Bronchial epithelial cell (primary cell): Measurements from ENCODE around the gene TRAM2. TPM values are rescaled to one million over a fixed set of nuclear protein-coding genes. Genes with fewer than 3 reads are reported as not detected.

Experiments used
- DNase-seq: peaks from one replicate; pipeline ENCODE4 v3.0.0-alpha.2; 2010; ENCODE audit warnings: low read depth
- FAIRE-seq: peaks from 2 replicates; lab custom pipeline; 2011; peaks lifted over from hg19 to GRCh38; lab: Jason Lieb, UNC
- H3K27me3 ChIP-seq: 2 replicates; pipeline ENCODE4 v1.5.1; 2011; ENCODE audit warnings: low read length; ENCODE audit not compliant: control insufficient read depth, insufficient read depth
- H3K36me3 ChIP-seq: 2 replicates; pipeline ENCODE4 v1.5.1; 2011; ENCODE audit warnings: low read length; ENCODE audit not compliant: control insufficient read depth, insufficient read depth
- H3K4me3 ChIP-seq: 2 replicates; pipeline ENCODE4 v1.5.1; 2011; ENCODE audit warnings: mild to moderate bottlenecking, low read depth, low read length, control low read depth
- CTCF ChIP-seq: IDR thresholded peaks from 2 replicates; pipeline ENCODE4 v1.5.1; 2011; ENCODE audit warnings: mild to moderate bottlenecking, moderate library complexity, low read length, control low read depth, inconsistent platforms; ENCODE audit not compliant: insufficient read depth, severe bottlenecking
- total RNA-seq: library from RNA; depleted of rRNA; stranded (reverse); fragments of >200 nt; gene quantifications from 2 replicates; pipeline ENCODE4 v1.2.1, GENCODE V29; 2014

The TRAM2 gene
- total RNA-seq, 1 donor from 2014 or later, result 4.2 TPM

GRCh38 chr6:52544602-52545405 is 32.1 kb downstream of the TRAM2 start:
- no peak for TF ChIP-seq CTCF
- DNase-seq, result no peak
- H3K36me3 ChIP-seq, result no peaks in the 10 kb centered on the region

GRCh38 chr6:52543729-52544601 is 32.9 kb downstream of the TRAM2 start:
- DNase-seq (peak; percentile 44), FAIRE-seq (no peak)
- no peaks in the 10 kb centered on the region for H3K27me3 ChIP-seq
- no peak overlapping the region for H3K4me3 ChIP-seq
- no peak for TF ChIP-seq CTCF
- no peaks in the 10 kb centered on the region for H3K36me3 ChIP-seq

More at GRCh38 chr6:52544602-52545405, 32.1 kb downstream of the TRAM2 start:
- Histone ChIP-seq H3K4me3 (no peak overlapping the region), H3K27me3 (no peaks in the 10 kb centered on the region)
- FAIRE-seq, result no peak

- Histone ChIP-seq H3K27me3 (no peaks in the 10 kb centered on the region), H3K4me3 (no peak overlapping the region), H3K36me3 (no peaks in the 10 kb centered on the region)
- FAIRE-seq, result no peak
- no peak for TF ChIP-seq CTCF
- DNase-seq, result no peak
These were observed 33.6 kb downstream of the TRAM2 start for GRCh38 chr6:52543262-52543661.

GRCh38 chr6:52541135-52541534 is 35.7 kb downstream of the TRAM2 start:
- TF ChIP-seq CTCF, result no peak
- DNase-seq (no peak), FAIRE-seq (no peak)
- Histone ChIP-seq H3K27me3 (no peaks in the 10 kb centered on the region), H3K36me3 (no peaks in the 10 kb centered on the region), H3K4me3 (no peak overlapping the region)

GRCh38 chr6:52540286-52540902 is 36.5 kb downstream of the TRAM2 start:
- DNase-seq (no peak), FAIRE-seq (no peak)
- no peaks in the 10 kb centered on the region for H3K36me3 ChIP-seq

More at GRCh38 chr6:52540286-52540902, 36.5 kb downstream of the TRAM2 start:
- H3K27me3 ChIP-seq, result no peaks in the 10 kb centered on the region
- no peak for TF ChIP-seq CTCF
- H3K4me3 ChIP-seq, result no peak overlapping the region
